Transverse colon (tissue), 4 donors: Measurements from ENCODE around the gene POU3F3. TPM values are rescaled to one million over a fixed set of nuclear protein-coding genes. Genes with fewer than 3 reads are reported as not detected.
A peak's percentile ranks its signal among the peaks of the same experiment; 100 is the strongest.

ENCODE experiments used
- DNase-seq: peaks from one replicate; pipeline ENCODE4 v3.0.0-alpha.2; 2019
- H3K27ac ChIP-seq, 4 donors: fragments of 200-600 bp; sonication (generic); 2 replicates each; pipeline ENCODE4 v1.5.1; 2016 to 2018; ENCODE audit warnings: inconsistent platforms in 4 of 4
- H3K27me3 ChIP-seq: fragments of 200-600 bp; sonication (generic); 2 replicates; pipeline ENCODE4 v1.5.1; 2017; ENCODE audit warnings: inconsistent platforms
- H3K36me3 ChIP-seq, 4 donors: fragments of 200-600 bp; sonication (generic); 2 replicates each; pipeline ENCODE4 v1.5.1; 2017 to 2019; ENCODE audit warnings: inconsistent platforms in 4 of 4
- H3K4me1 ChIP-seq, 4 donors: fragments of 200-600 bp; sonication (generic); 2 replicates each; pipeline ENCODE4 v1.5.1; 2017 to 2020; ENCODE audit warnings: inconsistent platforms in 4 of 4
- H3K4me3 ChIP-seq, 4 donors: fragments of 200-600 bp; sonication (generic); 1 replicate in 1 of 4; 2 replicates in 3 of 4; pipeline versions ENCODE4 v1.5.1 to v1.6.1; 2017 to 2019; ENCODE audit warnings: inconsistent platforms in 4 of 4
- H3K9me3 ChIP-seq, 2 donors: fragments of 200-600 bp; sonication (generic); 2 replicates each; pipeline ENCODE4 v1.5.1; 2017 to 2019; ENCODE audit warnings: inconsistent platforms in 2 of 2
- CTCF ChIP-seq, 5 experiments: fragments of 200-600 bp in 3 of 5; fragments of 450-650 bp in 2 of 5; sonication (generic) in 3 of 5; IDR thresholded peaks; 1 replicate in 2 of 5; 2 replicates in 3 of 5; pipeline ENCODE4 v1.5.1; 2016 to 2017; ENCODE audit warnings: antibody characterized with exemption in 5 of 5, inconsistent platforms in 3 of 5, mild to moderate bottlenecking in 2 of 5, moderate library complexity in 1 of 5
- EP300 ChIP-seq: sonication (generic); formaldehyde crosslinking; IDR thresholded peaks from one replicate; pipeline ENCODE4 v1.6.1; 2017; ENCODE audit warnings: antibody characterized with exemption, low read depth
- POLR2A ChIP-seq: fragments of 450-650 bp; IDR thresholded peaks from one replicate; pipeline ENCODE4 v1.6.1; 2016; ENCODE audit warnings: antibody characterized with exemption, mild to moderate bottlenecking, moderate library complexity
- POLR2AphosphoS5 ChIP-seq, 3 donors: sonication (generic); formaldehyde crosslinking; IDR thresholded peaks; one replicate each; pipeline ENCODE4 v1.6.1; 2016; ENCODE audit warnings: antibody characterized with exemption in 3 of 3
- WGBS, 2 donors: methylation state at CpG; one replicate each; pipeline ENCODE4 v1.1.5; 2018; ENCODE audit warnings: low coverage in 1 of 2; 5-methylcytosine and 5-hydroxymethylcytosine counted together
- in situ Hi-C, 4 donors: fragments of 200-750 bp; cut with MboI; loops; one replicate each; pipeline versions ENCODE4 v1.15.0 to v1.15.1; 2017; ENCODE audit warnings: low sequenced_read_pairs in 3 of 4, low pct_ligation_motif_present in 1 of 4, low pct_unique_long_range_greater_than_20kb in 1 of 4
- intact Hi-C: fragments of 100-400 bp; cut with DNase I; formaldehyde crosslinking; loops from one replicate; pipeline ENCODE4 v1.15.1; 2023; ENCODE audit warnings: low total_unique reads
- total RNA-seq, 4 donors: library from RNA; depleted of rRNA; stranded (reverse); fragments of >200 nt; gene quantifications; one replicate each; pipeline ENCODE4 v1.1.0, GENCODE V29; 2016

POU3F3 gene
- total RNA-seq, 4 donors from 2014 or later: 0.14 to 0.32 TPM; not detected in 2

DNA sequence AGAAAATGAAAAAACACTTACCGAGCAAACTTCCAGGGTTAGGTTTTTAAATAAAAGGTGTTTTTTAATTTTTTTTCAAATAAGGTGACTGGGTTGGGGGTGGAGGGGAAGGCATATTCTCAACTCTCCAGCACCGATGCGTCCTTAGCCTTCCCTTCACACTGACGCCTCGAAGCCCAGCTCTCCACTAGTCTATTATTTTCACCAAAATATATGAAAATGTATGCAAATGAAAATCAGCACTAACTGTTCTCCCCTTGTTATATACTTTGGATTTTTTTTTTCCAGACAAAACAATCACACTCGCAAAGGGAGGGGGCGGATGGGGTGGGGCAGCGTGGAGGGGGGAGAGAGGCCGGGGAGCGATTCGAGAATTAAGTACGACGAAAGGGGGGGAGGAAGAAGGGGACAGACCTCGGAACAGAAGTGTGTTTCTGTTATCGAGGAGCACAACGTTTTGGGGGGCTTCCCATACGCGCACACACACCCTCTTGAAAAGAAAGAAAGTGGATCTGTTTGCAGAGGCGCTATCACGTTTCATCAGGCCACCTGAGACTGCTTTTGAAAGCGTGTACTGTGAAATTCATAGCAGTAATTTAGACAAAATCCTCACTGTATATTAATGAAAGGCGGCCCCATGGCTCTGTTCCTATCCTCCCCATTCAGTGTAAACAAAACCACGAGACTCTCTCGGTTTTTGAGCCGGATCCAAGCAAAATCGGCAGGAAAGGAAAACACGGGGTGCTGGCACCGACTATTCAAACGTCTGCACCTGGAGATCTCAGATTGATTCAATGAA, 2.4 kb upstream of the POU3F3 start:
- intact Hi-C loops: no loop called here
- in situ Hi-C loops: no loop called here
- Histone ChIP-seq H3K27me3 (peaks cover 92% of the 10 kb centered on the region), H3K4me3 (peak overlapping the region in 2 of 4 donors; percentile 26 to 47), H3K27ac (no peak overlapping the region), H3K9me3 (no peaks in the 10 kb centered on the region), H3K36me3 (no peaks in the 10 kb centered on the region), H3K4me1 (peaks cover 10 to 39% (median 29%) of the 10 kb centered on the region in 4 donors)
- WGBS, 2 donors: 4 to 7% methylated on average over 23 to 29 of the region's 29 CpGs
- TF ChIP-seq EP300 (no peak), POLR2A (no peak), POLR2AphosphoS5 (IDR thresholded peaks at IDR 0.05) (no peak), CTCF (IDR thresholded peaks at IDR 0.05) (no peak)
- DNase-seq: no peak

- in situ Hi-C loops (no loop called here), intact Hi-C loops (no loop called here)
- Histone ChIP-seq H3K36me3 (no peaks in the 10 kb centered on the region), H3K27ac (no peak overlapping the region), H3K27me3 (peaks cover 92% of the 10 kb centered on the region), H3K9me3 (no peaks in the 10 kb centered on the region), H3K4me1 (peaks cover 10 to 43% (median 33%) of the 10 kb centered on the region in 4 donors), H3K4me3 (peak overlapping the region in 3 of 4 donors; percentile 15 to 47 (median 26))
- no peak for TF ChIP-seq POLR2A
- peak; percentile 23 to 67 (median 55) for TF ChIP-seq POLR2AphosphoS5 (IDR thresholded peaks at IDR 0.05)
- WGBS, 2 donors: 3 to 12% methylated on average over 10 to 39 of the region's 39 CpGs
- DNase-seq: no peak
These were observed 1.7 kb upstream of the POU3F3 start for GRCh38 chr2:104852090-104852666.

DNA sequence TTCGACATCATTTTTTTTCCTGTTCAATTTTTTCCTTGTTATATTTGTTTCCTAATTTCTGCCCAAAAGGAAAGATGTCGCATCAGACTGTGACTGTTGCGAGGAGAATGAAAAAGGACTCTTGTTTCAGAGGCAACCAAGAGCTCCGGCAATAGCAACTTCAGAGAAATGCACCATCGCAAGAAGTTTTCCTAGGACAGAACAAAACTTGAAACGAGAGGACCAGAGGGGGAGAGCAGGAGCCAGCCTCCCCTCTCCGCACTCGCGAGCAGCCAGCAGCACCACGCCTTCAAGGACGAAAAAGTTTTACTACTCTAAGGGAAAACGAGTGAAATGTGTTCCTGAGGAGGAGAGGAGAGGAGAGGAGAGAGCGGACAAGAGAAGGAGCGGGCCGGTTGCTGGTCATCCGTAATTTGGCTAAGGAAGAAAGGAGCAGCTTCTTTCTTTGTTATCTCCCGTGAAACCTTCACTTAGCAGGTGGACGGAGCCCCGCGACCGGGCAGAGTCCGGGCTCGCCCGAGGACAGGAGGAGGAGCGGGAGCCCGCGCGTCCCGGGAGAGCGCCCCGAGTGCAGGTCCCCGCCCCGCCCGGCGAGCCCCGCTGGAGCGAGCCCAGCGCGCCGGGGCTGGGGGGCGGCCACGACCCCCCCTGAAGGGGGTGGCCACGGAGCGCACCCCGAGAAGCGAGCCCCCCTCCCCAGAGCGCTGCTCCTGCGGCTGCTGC, 744 bp downstream of the POU3F3 start:
- DNase-seq: no peak
- no peaks in the 10 kb centered on the region for H3K36me3 ChIP-seq
- in situ Hi-C loops: no loop called here
- no peak overlapping the region for H3K27ac ChIP-seq
- intact Hi-C loops: no loop called here
- no peaks in the 10 kb centered on the region for H3K9me3 ChIP-seq
- peaks cover 92% of the 10 kb centered on the region for H3K27me3 ChIP-seq
- peak overlapping the region in 2 of 4 donors; percentile 15 to 47 for H3K4me3 ChIP-seq
- TF ChIP-seq EP300 (no peak), CTCF (IDR thresholded peaks at IDR 0.05) (no peak), POLR2AphosphoS5 (IDR thresholded peaks at IDR 0.05) (no peak), POLR2A (no peak)
- peaks cover 15 to 51% (median 39%) of the 10 kb centered on the region in 4 donors for H3K4me1 ChIP-seq
- WGBS, 2 donors: 5 to 10% methylated on average over 20 to 41 of the region's 48 CpGs

GRCh38 chr2:104855221-104856085, 1.5 kb downstream of the POU3F3 start:
- H3K9me3 ChIP-seq: no peaks in the 10 kb centered on the region
- TF ChIP-seq POLR2A: no peak
- no peak for TF ChIP-seq CTCF (IDR thresholded peaks at IDR 0.05)
- TF ChIP-seq EP300: no peak
- no peak for TF ChIP-seq POLR2AphosphoS5 (IDR thresholded peaks at IDR 0.05)
- WGBS, 2 donors: 14% methylated on average over 22 of the region's 135 CpGs; no CpG with 5 or more reads in 1 of the 2 donors
- peaks cover 15 to 45% (median 39%) of the 10 kb centered on the region in 4 donors for H3K4me1 ChIP-seq
- no peak for DNase-seq
- H3K4me3 ChIP-seq: no peak overlapping the region
- in situ Hi-C loops (no loop called here), intact Hi-C loops (no loop called here)
- peaks cover 92% of the 10 kb centered on the region for H3K27me3 ChIP-seq
- H3K27ac ChIP-seq: no peak overlapping the region
- no peaks in the 10 kb centered on the region for H3K36me3 ChIP-seq
